ENCODE data around the gene SF3B3.

The SF3B3 gene

GRCh38 chr16:70544548-70544947, 20.9 kb downstream of the SF3B3 start:
- DNase-seq (ENCODE audit: low spot score), result no peak
- no peak overlapping the region for H3K18ac ChIP-seq (ENCODE audit: low read length)
- H3K27me3 ChIP-seq (ENCODE audit: control insufficient read depth in 3 of 3, insufficient read depth in 3 of 3, low read depth in 1 of 3, low read length in 3 of 3), result no peaks in the 10 kb centered on the region
- no peak overlapping the region for H2BK5ac ChIP-seq (ENCODE audit: low read length)
- H2BK120ac ChIP-seq (ENCODE audit: low read depth, low read length), result no peak overlapping the region
- peaks cover 10% of the 10 kb centered on the region for H3K79me1 ChIP-seq (ENCODE audit: low read depth, low read length)
- no peaks in the 10 kb centered on the region for H3K4me1 ChIP-seq (ENCODE audit: control insufficient read depth in 2 of 2, insufficient read depth in 1 of 2, low read depth in 1 of 2, low read length in 2 of 2)
- H3K9me3 ChIP-seq (replicated peaks in 1 of 2; ENCODE audit: control insufficient read depth in 2 of 2, insufficient read depth in 1 of 2, low read depth in 1 of 2, low read length in 2 of 2), result no peaks in the 10 kb centered on the region
- H3K4me2 ChIP-seq (ENCODE audit: insufficient read depth, low read length, poor library complexity, severe bottlenecking), result no peak overlapping the region
- no CpG with 5 or more reads among the region's 1 CpG for WGBS, 2 donors (ENCODE audit: extremely low coverage in 2 of 2, insufficient read length in 2 of 2, insufficient replicate concordance in 1 of 2)
- H2AK5ac ChIP-seq (ENCODE audit: low read depth, low read length), result no peak overlapping the region
- no peak overlapping the region for H3K9ac ChIP-seq (ENCODE audit: low read depth, low read length, poor library complexity)
- no peak overlapping the region for H2BK15ac ChIP-seq (ENCODE audit: low read length)
- peaks cover 56 to 99% of the 10 kb centered on the region in 2 donors for H3K36me3 ChIP-seq (replicated peaks in 1 of 2; ENCODE audit: control insufficient read depth in 2 of 2, insufficient read depth in 2 of 2, low read length in 2 of 2)
- no peak overlapping the region for H3K27ac ChIP-seq (replicated peaks; ENCODE audit: low read length)
- no peak overlapping the region for H3K4me3 ChIP-seq (ENCODE audit: low read length in 2 of 2)
- H2BK12ac ChIP-seq (ENCODE audit: low read length), result no peak overlapping the region
- H4K91ac ChIP-seq (ENCODE audit: low read depth, low read length, poor library complexity), result no peak overlapping the region
- no peak overlapping the region for H3K4ac ChIP-seq (ENCODE audit: low read length)
- no peak overlapping the region for H3K23ac ChIP-seq (ENCODE audit: low read depth, low read length, poor library complexity)
- H2AFZ ChIP-seq (ENCODE audit: low read length), result no peak overlapping the region
- peak overlapping the region; percentile 24 for H4K8ac ChIP-seq (ENCODE audit: low read depth, low read length)
- no peak overlapping the region for H3K14ac ChIP-seq (ENCODE audit: low read length)

GRCh38 chr16:70548936-70549335, 25.3 kb downstream of the SF3B3 start:
- H3K4ac ChIP-seq (ENCODE audit: low read length), result no peak overlapping the region
- no peak overlapping the region for H3K4me3 ChIP-seq (ENCODE audit: low read length in 2 of 2)
- no peak overlapping the region for H3K27ac ChIP-seq (replicated peaks; ENCODE audit: low read length)
- H3K23ac ChIP-seq (ENCODE audit: low read depth, low read length, poor library complexity), result no peak overlapping the region
- no peaks in the 10 kb centered on the region for H3K27me3 ChIP-seq (ENCODE audit: control insufficient read depth in 3 of 3, insufficient read depth in 3 of 3, low read depth in 1 of 3, low read length in 3 of 3)
- H3K18ac ChIP-seq (ENCODE audit: low read length), result no peak overlapping the region
- no peak overlapping the region for H2BK120ac ChIP-seq (ENCODE audit: low read depth, low read length)
- H4K8ac ChIP-seq (ENCODE audit: low read depth, low read length), result no peak overlapping the region
- H3K4me2 ChIP-seq (ENCODE audit: insufficient read depth, low read length, poor library complexity, severe bottlenecking), result no peak overlapping the region
- no peak overlapping the region for H2AFZ ChIP-seq (ENCODE audit: low read length)
- no peak for DNase-seq (ENCODE audit: low spot score)
- peaks cover 53 to 99% of the 10 kb centered on the region in 2 donors for H3K36me3 ChIP-seq (replicated peaks in 1 of 2; ENCODE audit: control insufficient read depth in 2 of 2, insufficient read depth in 2 of 2, low read length in 2 of 2)
- H2BK15ac ChIP-seq (ENCODE audit: low read length), result no peak overlapping the region
- no peak overlapping the region for H3K9ac ChIP-seq (ENCODE audit: low read depth, low read length, poor library complexity)
- H2AK5ac ChIP-seq (ENCODE audit: low read depth, low read length), result no peak overlapping the region
- no peak overlapping the region for H2BK5ac ChIP-seq (ENCODE audit: low read length)
- H2BK12ac ChIP-seq (ENCODE audit: low read length), result no peak overlapping the region
- no peaks in the 10 kb centered on the region for H3K4me1 ChIP-seq (ENCODE audit: control insufficient read depth in 2 of 2, insufficient read depth in 1 of 2, low read depth in 1 of 2, low read length in 2 of 2)
- H3K9me3 ChIP-seq (replicated peaks in 1 of 2; ENCODE audit: control insufficient read depth in 2 of 2, insufficient read depth in 1 of 2, low read depth in 1 of 2, low read length in 2 of 2), result no peaks in the 10 kb centered on the region
- H3K14ac ChIP-seq (ENCODE audit: low read length), result no peak overlapping the region
- peaks cover 12% of the 10 kb centered on the region for H3K79me1 ChIP-seq (ENCODE audit: low read depth, low read length)
- 100% methylated on average over 1 of the region's 2 CpGs for WGBS, 2 donors (ENCODE audit: extremely low coverage in 2 of 2, insufficient read length in 2 of 2, insufficient replicate concordance in 1 of 2)
- no peak overlapping the region for H4K91ac ChIP-seq (ENCODE audit: low read depth, low read length, poor library complexity)

GRCh38 chr16:70550082-70550481, 26.5 kb downstream of the SF3B3 start:
- Histone ChIP-seq H2BK15ac (ENCODE audit: low read length) (no peak overlapping the region), H3K27ac (replicated peaks; ENCODE audit: low read length) (no peak overlapping the region), H3K4me1 (ENCODE audit: control insufficient read depth in 2 of 2, insufficient read depth in 1 of 2, low read depth in 1 of 2, low read length in 2 of 2) (no peaks in the 10 kb centered on the region), H2AK5ac (ENCODE audit: low read depth, low read length) (no peak overlapping the region), H3K4me2 (ENCODE audit: insufficient read depth, low read length, poor library complexity, severe bottlenecking) (no peak overlapping the region), H3K36me3 (replicated peaks in 1 of 2; ENCODE audit: control insufficient read depth in 2 of 2, insufficient read depth in 2 of 2, low read length in 2 of 2) (peaks cover 52 to 99% of the 10 kb centered on the region in 2 donors), H3K9ac (ENCODE audit: low read depth, low read length, poor library complexity) (no peak overlapping the region), H3K23ac (ENCODE audit: low read depth, low read length, poor library complexity) (no peak overlapping the region), H4K91ac (ENCODE audit: low read depth, low read length, poor library complexity) (no peak overlapping the region), H3K18ac (ENCODE audit: low read length) (no peak overlapping the region), H3K27me3 (ENCODE audit: control insufficient read depth in 3 of 3, insufficient read depth in 3 of 3, low read depth in 1 of 3, low read length in 3 of 3) (no peaks in the 10 kb centered on the region), H4K8ac (ENCODE audit: low read depth, low read length) (no peak overlapping the region), H3K9me3 (replicated peaks in 1 of 2; ENCODE audit: control insufficient read depth in 2 of 2, insufficient read depth in 1 of 2, low read depth in 1 of 2, low read length in 2 of 2) (no peaks in the 10 kb centered on the region), H3K14ac (ENCODE audit: low read length) (no peak overlapping the region), H2BK5ac (ENCODE audit: low read length) (no peak overlapping the region), H3K4me3 (ENCODE audit: low read length in 2 of 2) (no peak overlapping the region), H3K4ac (ENCODE audit: low read length) (no peak overlapping the region), H2BK12ac (ENCODE audit: low read length) (no peak overlapping the region), H2AFZ (ENCODE audit: low read length) (no peak overlapping the region), H2BK120ac (ENCODE audit: low read depth, low read length) (no peak overlapping the region), H3K79me1 (ENCODE audit: low read depth, low read length) (peaks cover 12% of the 10 kb centered on the region)
- WGBS, 2 donors (ENCODE audit: extremely low coverage in 2 of 2, insufficient read length in 2 of 2, insufficient replicate concordance in 1 of 2), result no CpG with 5 or more reads among the region's 1 CpG
- no peak for DNase-seq (ENCODE audit: low spot score)

GRCh38 chr16:70551788-70552187, 28.2 kb downstream of the SF3B3 start:
- Histone ChIP-seq H3K4me2 (ENCODE audit: insufficient read depth, low read length, poor library complexity, severe bottlenecking) (no peak overlapping the region), H2AFZ (ENCODE audit: low read length) (no peak overlapping the region), H3K14ac (ENCODE audit: low read length) (no peak overlapping the region), H2BK120ac (ENCODE audit: low read depth, low read length) (no peak overlapping the region), H3K4ac (ENCODE audit: low read length) (no peak overlapping the region), H3K18ac (ENCODE audit: low read length) (no peak overlapping the region), H2BK15ac (ENCODE audit: low read length) (no peak overlapping the region), H3K4me1 (ENCODE audit: control insufficient read depth in 2 of 2, insufficient read depth in 1 of 2, low read depth in 1 of 2, low read length in 2 of 2) (no peaks in the 10 kb centered on the region), H3K79me1 (ENCODE audit: low read depth, low read length) (peaks cover 16% of the 10 kb centered on the region), H4K91ac (ENCODE audit: low read depth, low read length, poor library complexity) (no peak overlapping the region), H3K36me3 (replicated peaks in 1 of 2; ENCODE audit: control insufficient read depth in 2 of 2, insufficient read depth in 2 of 2, low read length in 2 of 2) (peaks cover 55 to 100% of the 10 kb centered on the region in 2 donors), H3K4me3 (ENCODE audit: low read length in 2 of 2) (no peak overlapping the region), H3K27ac (replicated peaks; ENCODE audit: low read length) (no peak overlapping the region), H3K9me3 (replicated peaks in 1 of 2; ENCODE audit: control insufficient read depth in 2 of 2, insufficient read depth in 1 of 2, low read depth in 1 of 2, low read length in 2 of 2) (no peaks in the 10 kb centered on the region), H4K8ac (ENCODE audit: low read depth, low read length) (no peak overlapping the region), H2AK5ac (ENCODE audit: low read depth, low read length) (no peak overlapping the region), H2BK12ac (ENCODE audit: low read length) (no peak overlapping the region), H3K9ac (ENCODE audit: low read depth, low read length, poor library complexity) (no peak overlapping the region), H3K27me3 (ENCODE audit: control insufficient read depth in 3 of 3, insufficient read depth in 3 of 3, low read depth in 1 of 3, low read length in 3 of 3) (no peaks in the 10 kb centered on the region), H2BK5ac (ENCODE audit: low read length) (no peak overlapping the region), H3K23ac (ENCODE audit: low read depth, low read length, poor library complexity) (no peak overlapping the region)
- no peak for DNase-seq (ENCODE audit: low spot score)
- no CpG with 5 or more reads among the region's 3 CpGs for WGBS, 2 donors (ENCODE audit: extremely low coverage in 2 of 2, insufficient read length in 2 of 2, insufficient replicate concordance in 1 of 2)

All from neuronal stem cell (in vitro differentiated cells).